Fibroblast of lung (primary cell): ENCODE data around the gene PARD6B. TPM values are rescaled to one million over a fixed set of nuclear protein-coding genes. Genes with fewer than 3 reads are reported as not detected.
"Not testable (repeated sequence)": the region's sequence is repeated elsewhere in the genome, so short reads cannot be mapped to it uniquely, and the experiment has no call there.

Experiments
- DNase-seq, 2 donors: peaks; one replicate each; pipeline versions ENCODE4 v3.0.0 to v3.0.0-alpha.2; 2010; ENCODE audit warnings: low read depth in 2 of 2
- H2AFZ ChIP-seq: 2 replicates; pipeline ENCODE4 v1.5.1; 2012; ENCODE audit warnings: low read length, control low read depth, inconsistent platforms
- H3K27ac ChIP-seq: 2 replicates; pipeline ENCODE4 v1.5.1; 2011; ENCODE audit warnings: low read length, control low read depth; ENCODE audit not compliant: insufficient read depth
- H3K27me3 ChIP-seq: 2 replicates; pipeline ENCODE4 v1.5.1; 2011; ENCODE audit warnings: mild to moderate bottlenecking, low read length; ENCODE audit not compliant: control insufficient read depth, insufficient read depth
- H3K36me3 ChIP-seq: 2 replicates; pipeline ENCODE4 v1.5.1; 2011; ENCODE audit warnings: low read length; ENCODE audit not compliant: control insufficient read depth, insufficient read depth
- H3K4me1 ChIP-seq: 2 replicates; pipeline ENCODE4 v1.5.1; 2011; ENCODE audit warnings: low read length; ENCODE audit not compliant: control insufficient read depth, insufficient read depth; ENCODE audit errors: extremely low read depth
- H3K4me2 ChIP-seq: 2 replicates; pipeline ENCODE4 v1.5.1; 2011; ENCODE audit warnings: low read length, control low read depth; ENCODE audit not compliant: insufficient read depth; ENCODE audit errors: extremely low read depth
- H3K4me3 ChIP-seq, 4 experiments: fragments of 200-600 bp in 1 of 4; sonication (generic) in 1 of 4; replicated peaks in 1 of 4; 2 replicates each; pipeline ENCODE4 v1.5.1; 2011 to 2016; ENCODE audit warnings: low read length in 4 of 4, low read depth in 3 of 4, mild to moderate bottlenecking in 3 of 4, control low read depth in 2 of 4, inconsistent platforms in 1 of 4, mixed read lengths in 1 of 4; ENCODE audit not compliant: insufficient read depth in 1 of 4; ENCODE audit errors: control extremely low read depth in 1 of 4
- H3K79me2 ChIP-seq: 2 replicates; pipeline ENCODE4 v1.5.1; 2012; ENCODE audit warnings: mild to moderate bottlenecking, low read length, inconsistent platforms; ENCODE audit not compliant: control insufficient read depth, insufficient read depth
- H3K9ac ChIP-seq: 2 replicates; pipeline ENCODE4 v1.5.1; 2011; ENCODE audit warnings: mild to moderate bottlenecking, low read length, control low read depth; ENCODE audit not compliant: insufficient read depth
- H3K9me3 ChIP-seq: 2 replicates; pipeline ENCODE4 v1.5.1; 2012; ENCODE audit warnings: low read depth, low read length; ENCODE audit not compliant: control insufficient read depth, insufficient read depth
- H4K20me1 ChIP-seq: 2 replicates; pipeline ENCODE4 v1.5.1; 2011; ENCODE audit warnings: low read length; ENCODE audit not compliant: control insufficient read depth, insufficient read depth; ENCODE audit errors: extremely low read depth
- EZH2 ChIP-seq: IDR thresholded peaks from 2 replicates; pipeline ENCODE4 v1.5.1; 2012; ENCODE audit warnings: low read length, control low read depth, mild to moderate bottlenecking; ENCODE audit errors: missing control alignments
- polyA plus RNA-seq, 2 donors: library from polyadenylated mRNA; depleted of rRNA in 1 of 2; stranded (reverse) in 1 of 2; unstranded in 1 of 2; fragments of >200 nt; gene quantifications; 2 replicates each; pipeline ENCODE4 v1.2.1, GENCODE V29; 2011 to 2012; ENCODE audit warnings: missing spikeins in 1 of 2
- total RNA-seq: library from RNA; depleted of rRNA; stranded (reverse); fragments of >200 nt; gene quantifications from 2 replicates; pipeline ENCODE4 v1.2.1, GENCODE V29; 2014
- TF ChIP-seq, protein P1 (sequence below), 2 donors: IDR thresholded peaks in 1 of 2; conservative IDR thresholded peaks in 1 of 2; 1 replicate in 1 of 2; 2 replicates in 1 of 2; pipeline ENCODE4 v1.5.1; 2011 to 2012; ENCODE audit warnings: low read length in 2 of 2, control low read depth in 1 of 2, inconsistent platforms in 1 of 2, low read depth in 1 of 2, mild to moderate bottlenecking in 1 of 2

Gene PARD6B
- total and polyA plus RNA-seq, 2 donors (not counting 1 experiment from before 2014, with no cell fraction given): 0.30 to 0.83 TPM

DNA sequence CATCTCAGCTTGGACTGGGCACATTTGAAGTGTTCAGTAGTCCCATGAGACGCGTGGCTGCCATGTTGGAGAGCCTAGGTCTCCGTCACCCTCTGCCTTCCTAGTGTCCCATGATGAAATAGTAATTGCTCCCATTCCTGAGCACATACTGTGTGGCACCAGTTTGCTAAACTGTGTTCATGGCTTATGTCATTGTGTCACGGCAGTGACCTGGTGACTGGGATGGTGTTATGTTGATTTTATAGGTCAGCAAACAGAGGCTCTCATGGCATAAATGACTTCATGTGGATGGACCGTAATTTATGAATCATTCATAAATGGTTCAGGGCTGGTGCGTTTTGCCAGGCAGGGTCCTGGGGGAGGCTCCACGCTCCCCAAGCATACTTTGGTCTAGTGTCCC lies 67.3 kb downstream of the PARD6B start:
- H2AFZ ChIP-seq: no peak overlapping the region
- H3K36me3 ChIP-seq: no peaks in the 10 kb centered on the region
- DNase-seq: peak in 1 of 2 donors; percentile 24
- H3K9me3 ChIP-seq: no peaks in the 10 kb centered on the region
- H3K27ac ChIP-seq: no peak overlapping the region
- no peaks in the 10 kb centered on the region for H3K79me2 ChIP-seq
- H3K27me3 ChIP-seq: no peaks in the 10 kb centered on the region
- no peak for TF ChIP-seq EZH2
- TF ChIP-seq, protein P1, sequence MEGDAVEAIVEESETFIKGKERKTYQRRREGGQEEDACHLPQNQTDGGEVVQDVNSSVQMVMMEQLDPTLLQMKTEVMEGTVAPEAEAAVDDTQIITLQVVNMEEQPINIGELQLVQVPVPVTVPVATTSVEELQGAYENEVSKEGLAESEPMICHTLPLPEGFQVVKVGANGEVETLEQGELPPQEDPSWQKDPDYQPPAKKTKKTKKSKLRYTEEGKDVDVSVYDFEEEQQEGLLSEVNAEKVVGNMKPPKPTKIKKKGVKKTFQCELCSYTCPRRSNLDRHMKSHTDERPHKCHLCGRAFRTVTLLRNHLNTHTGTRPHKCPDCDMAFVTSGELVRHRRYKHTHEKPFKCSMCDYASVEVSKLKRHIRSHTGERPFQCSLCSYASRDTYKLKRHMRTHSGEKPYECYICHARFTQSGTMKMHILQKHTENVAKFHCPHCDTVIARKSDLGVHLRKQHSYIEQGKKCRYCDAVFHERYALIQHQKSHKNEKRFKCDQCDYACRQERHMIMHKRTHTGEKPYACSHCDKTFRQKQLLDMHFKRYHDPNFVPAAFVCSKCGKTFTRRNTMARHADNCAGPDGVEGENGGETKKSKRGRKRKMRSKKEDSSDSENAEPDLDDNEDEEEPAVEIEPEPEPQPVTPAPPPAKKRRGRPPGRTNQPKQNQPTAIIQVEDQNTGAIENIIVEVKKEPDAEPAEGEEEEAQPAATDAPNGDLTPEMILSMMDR (conservative IDR thresholded peaks at IDR 0.05 in 1 of 2, IDR thresholded peaks at IDR 0.05 in 1 of 2; ENCODE audit: low read depth in 1 of 2, low read length in 2 of 2): no peak
- no peaks in the 10 kb centered on the region for H3K4me1 ChIP-seq
- no peak overlapping the region for H3K9ac ChIP-seq
- no peak overlapping the region for H3K4me3 ChIP-seq
- H3K4me2 ChIP-seq: no peak overlapping the region
- H4K20me1 ChIP-seq: no peaks in the 10 kb centered on the region

DNA sequence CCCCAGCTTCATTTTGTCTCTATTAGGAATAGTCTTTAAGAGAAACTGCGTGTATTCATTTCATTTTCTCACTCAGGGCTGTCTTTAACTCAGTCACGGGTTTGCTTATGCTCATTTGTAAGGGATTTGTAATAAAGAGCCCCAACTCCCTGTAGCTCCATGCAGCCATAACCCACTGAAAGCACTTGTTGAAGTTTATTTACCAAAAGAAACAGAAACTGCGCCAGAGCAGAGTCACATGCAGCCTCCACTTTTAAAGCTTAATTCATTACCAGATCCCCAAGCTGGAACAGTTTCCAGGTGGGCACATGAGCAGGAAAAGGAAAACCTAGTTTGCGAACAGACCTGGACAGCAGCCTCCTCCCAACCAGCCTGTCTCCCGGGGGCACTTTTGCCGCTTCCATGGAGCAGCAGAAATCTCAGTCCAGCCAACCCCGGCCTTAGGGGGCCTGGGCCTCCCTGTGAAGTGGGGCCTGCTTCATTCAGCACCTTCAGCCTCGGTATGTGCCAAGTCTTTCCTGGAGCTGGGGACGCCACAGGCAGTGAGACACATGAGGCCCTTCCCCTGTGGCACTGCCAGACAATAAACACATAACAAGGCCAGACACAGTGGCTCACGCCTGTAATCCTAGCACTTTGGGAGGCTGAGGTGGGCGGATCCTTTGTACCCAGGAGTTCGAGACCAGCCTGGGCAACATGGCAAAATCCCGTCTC lies 68.0 kb downstream of the PARD6B start:
- Histone ChIP-seq H4K20me1 (no peaks in the 10 kb centered on the region), H3K36me3 (no peaks in the 10 kb centered on the region), H3K9ac (no peak overlapping the region), H3K4me1 (no peaks in the 10 kb centered on the region), H3K4me2 (no peak overlapping the region), H3K27ac (no peak overlapping the region), H3K79me2 (no peaks in the 10 kb centered on the region), H3K4me3 (no peak overlapping the region), H3K9me3 (no peaks in the 10 kb centered on the region), H3K27me3 (no peaks in the 10 kb centered on the region), H2AFZ (no peak overlapping the region)
- DNase-seq: no peak
- TF ChIP-seq, protein P1 (conservative IDR thresholded peaks at IDR 0.05 in 1 of 2, IDR thresholded peaks at IDR 0.05 in 1 of 2; ENCODE audit: low read depth in 1 of 2, low read length in 2 of 2): no peak
- no peak for TF ChIP-seq EZH2

DNA sequence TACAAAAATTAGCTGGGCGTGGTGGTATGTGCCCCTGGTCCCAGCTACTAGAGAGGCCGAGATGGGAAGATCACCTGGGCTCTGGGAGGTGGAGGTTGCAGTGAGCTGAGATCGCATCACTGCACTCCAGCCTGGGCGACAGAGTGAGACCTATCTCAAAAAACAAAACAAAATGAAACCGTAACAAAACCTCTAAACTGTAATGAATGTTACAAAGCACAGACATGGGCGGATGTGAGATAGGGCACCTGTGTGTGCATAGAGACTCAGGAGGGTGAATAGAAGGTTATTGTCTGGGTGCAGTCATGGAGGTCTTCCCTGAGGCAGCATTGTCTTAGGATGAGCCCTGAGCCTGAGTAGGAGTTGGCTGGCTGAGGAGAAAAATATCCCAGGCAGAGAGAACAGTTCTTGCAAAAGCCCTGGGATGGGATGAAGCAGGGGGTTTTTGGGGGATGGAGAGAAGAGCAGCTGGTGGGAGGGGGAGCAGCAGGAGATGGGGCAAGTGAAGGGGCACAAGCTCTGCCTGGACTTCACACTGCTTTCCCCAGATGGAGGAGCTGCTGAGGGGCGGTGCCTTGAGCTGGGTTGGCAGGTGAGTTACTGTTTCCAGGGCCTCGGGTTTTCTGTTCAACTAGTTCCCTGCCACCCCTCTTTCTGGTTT lies 68.6 kb downstream of the PARD6B start:
- TF ChIP-seq, protein P1 (conservative IDR thresholded peaks at IDR 0.05 in 1 of 2, IDR thresholded peaks at IDR 0.05 in 1 of 2; ENCODE audit: low read depth in 1 of 2, low read length in 2 of 2): no peak
- TF ChIP-seq EZH2: no peak
- Histone ChIP-seq H3K27ac (no peak overlapping the region), H3K4me2 (no peak overlapping the region), H3K36me3 (no peaks in the 10 kb centered on the region), H3K27me3 (no peaks in the 10 kb centered on the region), H2AFZ (no peak overlapping the region), H3K9ac (no peak overlapping the region), H4K20me1 (no peaks in the 10 kb centered on the region), H3K9me3 (no peaks in the 10 kb centered on the region), H3K4me3 (no peak overlapping the region), H3K79me2 (no peaks in the 10 kb centered on the region), H3K4me1 (no peaks in the 10 kb centered on the region)
- no peak for DNase-seq

DNA sequence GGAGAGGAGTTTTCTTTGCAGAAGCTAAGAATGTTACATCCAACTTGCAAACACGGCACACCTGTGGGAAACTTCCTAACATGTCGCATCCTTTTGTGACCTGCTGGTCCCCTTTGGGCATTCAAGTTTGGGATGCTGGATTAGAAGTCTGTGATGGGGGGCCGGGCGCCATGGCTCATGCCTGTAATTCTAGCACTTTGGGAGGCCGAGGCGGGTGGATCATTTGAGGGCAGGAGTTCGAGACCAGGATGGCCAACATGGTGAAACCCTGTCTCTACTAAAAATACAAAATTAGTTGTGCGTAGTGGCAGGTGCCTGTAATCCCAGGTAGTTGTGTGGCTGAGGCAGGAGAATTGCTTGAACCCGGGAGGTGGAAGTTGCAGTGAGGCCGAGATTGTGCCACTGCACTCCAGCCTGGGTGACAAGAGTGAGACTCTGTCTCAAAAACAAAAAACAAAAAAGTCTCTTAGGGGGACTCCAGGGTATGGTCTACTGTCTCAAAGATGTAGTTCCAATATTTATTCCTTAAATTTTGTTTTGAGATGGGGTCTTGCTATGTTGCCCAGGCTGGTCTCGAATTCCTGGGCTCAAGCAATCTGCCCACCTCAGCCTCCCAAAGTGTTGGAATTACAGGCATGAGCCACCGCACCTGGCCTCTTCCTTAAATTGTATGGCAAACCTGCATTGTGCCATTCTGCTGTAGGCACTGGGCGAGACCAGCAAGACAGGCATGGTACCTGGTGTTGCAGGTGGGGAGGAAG lies 69.8 kb downstream of the PARD6B start:
- H3K4me2 ChIP-seq, H3K4me3 ChIP-seq, H3K27ac ChIP-seq, H3K79me2 ChIP-seq, H3K27me3 ChIP-seq, H2AFZ ChIP-seq, DNase-seq, H3K36me3 ChIP-seq, H3K9me3 ChIP-seq, H3K9ac ChIP-seq, H4K20me1 ChIP-seq, H3K4me1 ChIP-seq: not testable (repeated sequence)
